GM23248 (cell line): ENCODE measurements around the gene KLHL34. TPM values are rescaled to one million over a fixed set of nuclear protein-coding genes. Genes with fewer than 3 reads are reported as not detected.

Experiments used
- DNase-seq: peaks from one replicate; pipeline ENCODE4 v3.0.0-alpha.2; 2015
- H2AFZ ChIP-seq: fragments of 200-600 bp; sonication (generic); 2 replicates; pipeline ENCODE4 v1.6.1; 2016; ENCODE audit warnings: antibody characterized with exemption
- H3F3A ChIP-seq: fragments of 200-600 bp; sonication (generic); 2 replicates; pipeline ENCODE4 v1.6.1; 2016; ENCODE audit warnings: mild to moderate bottlenecking, antibody characterized with exemption, mixed run types; ENCODE audit not compliant: insufficient read depth
- H3K27ac ChIP-seq: fragments of 200-600 bp; sonication (generic); 2 replicates; pipeline ENCODE4 v1.5.1; 2016; ENCODE audit warnings: mild to moderate bottlenecking
- H3K27me3 ChIP-seq: fragments of 200-600 bp; sonication (generic); replicated peaks from 2 replicates; pipeline ENCODE4 v1.6.1; 2016; ENCODE audit warnings: mild to moderate bottlenecking; ENCODE audit not compliant: insufficient read depth
- H3K36me3 ChIP-seq: fragments of 200-600 bp; sonication (generic); 2 replicates; pipeline ENCODE4 v1.6.1; 2016; ENCODE audit warnings: low read depth, mild to moderate bottlenecking
- H3K4me1 ChIP-seq: fragments of 200-600 bp; sonication (generic); 2 replicates; pipeline ENCODE4 v1.6.1; 2016; ENCODE audit warnings: mild to moderate bottlenecking; ENCODE audit not compliant: insufficient read depth
- H3K4me2 ChIP-seq: fragments of 200-600 bp; sonication (generic); one replicate; pipeline ENCODE4 v1.6.1; 2016; ENCODE audit warnings: mild to moderate bottlenecking; ENCODE audit not compliant: unreplicated experiment
- H3K4me3 ChIP-seq: fragments of 200-600 bp; sonication (generic); 2 replicates; pipeline ENCODE4 v1.5.1; 2016; ENCODE audit warnings: mild to moderate bottlenecking
- H3K79me2 ChIP-seq: fragments of 200-600 bp; sonication (generic); 2 replicates; pipeline ENCODE4 v1.6.1; 2016; ENCODE audit warnings: mild to moderate bottlenecking; ENCODE audit not compliant: insufficient read depth
- H3K9ac ChIP-seq: fragments of 200-600 bp; sonication (generic); 2 replicates; pipeline ENCODE4 v1.6.1; 2016; ENCODE audit warnings: mild to moderate bottlenecking
- H3K9me2 ChIP-seq: fragments of 200-600 bp; sonication (generic); 2 replicates; pipeline ENCODE4 v1.6.1; 2016; ENCODE audit warnings: mixed run types, mild to moderate bottlenecking, moderate library complexity; ENCODE audit not compliant: insufficient read depth
- H3K9me3 ChIP-seq: fragments of 200-600 bp; sonication (generic); one replicate; pipeline ENCODE4 v1.6.1; 2017; ENCODE audit warnings: low read depth
- H4K20me1 ChIP-seq: fragments of 200-600 bp; sonication (generic); 2 replicates; pipeline ENCODE4 v1.6.0; 2016; ENCODE audit not compliant: insufficient read depth
- EZH2 ChIP-seq: fragments of 200-600 bp; sonication (generic); IDR thresholded peaks from 2 replicates; pipeline ENCODE4 v1.6.1; 2018; ENCODE audit warnings: antibody characterized with exemption, mild to moderate bottlenecking; ENCODE audit not compliant: insufficient read depth, poor library complexity, severe bottlenecking
- EZH2phosphoT487 ChIP-seq: fragments of 200-600 bp; sonication (generic); IDR thresholded peaks from 2 replicates; pipeline ENCODE4 v1.6.1; 2018; ENCODE audit warnings: antibody characterized with exemption, moderate library complexity, mild to moderate bottlenecking, low read depth; ENCODE audit not compliant: insufficient read depth
- WGBS, 2 experiments: methylation state at CpG; one replicate each; pipeline ENCODE4 v1.1.6; 2015 to 2017; ENCODE audit warnings: low lambda C conversion rate in 2 of 2, low coverage in 1 of 2; ENCODE audit errors: missing lambda C conversion rate in 2 of 2; 5-methylcytosine and 5-hydroxymethylcytosine counted together
- in situ Hi-C: fragments of 300-500 bp; cut with MboI; formaldehyde crosslinking; loops from 2 replicates; pipeline ENCODE4 v1.15.0; 2020
- polyA plus RNA-seq: library from polyadenylated mRNA; unstranded; fragments of >200 nt; fragmentation: Nextera tagmentation; extraction: Ambion mirVana; gene quantifications from 2 replicates; pipeline ENCODE4 v1.2.1, GENCODE V29; 2016
- total RNA-seq: library from RNA; depleted of rRNA; stranded (reverse); fragments of >200 nt; shearing (Covaris generic); gene quantifications from 2 replicates; pipeline ENCODE4 v1.2.3, GENCODE V29; 2014

KLHL34 gene
- total and polyA plus RNA-seq, 2 experiments from 2014 or later, result not detected

DNA sequence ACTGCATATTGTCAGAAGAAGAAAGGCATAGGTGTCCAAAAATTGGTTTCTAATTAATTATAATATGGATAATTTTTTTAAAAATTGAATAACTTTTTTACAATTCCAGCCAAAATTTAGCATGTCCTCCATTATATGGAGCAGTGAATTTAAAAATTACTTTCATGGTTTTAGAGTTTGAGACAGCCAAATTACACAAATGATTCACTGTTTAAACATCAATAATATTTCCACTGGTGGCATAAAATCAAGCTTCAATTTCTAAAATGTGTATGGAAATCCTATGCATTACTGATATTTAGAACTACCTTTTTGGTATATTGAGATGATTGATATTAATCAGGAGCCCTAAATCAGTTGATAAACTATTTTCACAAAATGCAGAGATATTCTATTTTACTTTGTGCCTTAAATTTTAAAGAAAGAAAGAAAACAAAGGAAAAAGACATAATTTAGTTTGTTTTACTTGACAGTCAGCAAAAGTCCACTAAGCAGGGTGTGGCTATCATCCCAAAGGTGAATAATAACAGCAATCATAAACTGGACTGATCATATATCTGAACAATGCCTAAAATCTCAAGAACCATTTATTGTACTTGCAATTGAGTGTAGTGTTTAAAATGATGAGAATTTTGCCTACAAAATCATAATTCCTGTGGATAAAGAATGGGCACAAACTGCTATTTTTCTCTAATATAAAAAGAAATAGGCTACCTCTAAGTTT lies 34.2 kb downstream of the KLHL34 start:
- Histone ChIP-seq H3K9me3 (no peaks in the 10 kb centered on the region), H3K4me2 (no peak overlapping the region), H3K27ac (no peak overlapping the region), H3F3A (no peaks in the 10 kb centered on the region), H3K36me3 (no peaks in the 10 kb centered on the region), H3K79me2 (no peaks in the 10 kb centered on the region), H3K27me3 (no peaks in the 10 kb centered on the region), H3K9me2 (no peaks in the 10 kb centered on the region), H2AFZ (no peak overlapping the region), H3K9ac (no peak overlapping the region), H3K4me3 (no peak overlapping the region), H4K20me1 (no peaks in the 10 kb centered on the region), H3K4me1 (no peaks in the 10 kb centered on the region)
- DNase-seq, result no peak
- in situ Hi-C loops, result no loop called here
- TF ChIP-seq EZH2, result no peak
- TF ChIP-seq EZH2phosphoT487, result no peak

DNA sequence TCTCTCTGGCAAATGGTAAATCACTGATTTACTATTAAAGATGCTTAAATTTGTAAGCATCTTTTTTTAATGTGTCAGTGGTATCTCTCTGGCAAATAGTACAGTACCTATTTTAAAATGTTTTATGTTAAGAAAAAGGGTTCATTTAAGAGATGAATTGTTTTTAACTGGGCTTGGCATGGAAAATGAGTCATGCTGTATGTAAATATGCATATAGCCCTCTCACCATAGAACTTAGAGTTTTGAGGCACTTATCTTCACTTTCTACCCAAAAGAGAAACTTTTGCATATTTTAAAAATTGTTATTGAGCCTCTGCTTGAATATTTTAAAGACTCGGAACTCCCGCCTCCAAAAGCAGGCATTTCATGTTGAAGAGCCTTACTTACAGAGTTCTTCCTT lies 37.9 kb downstream of the KLHL34 start:
- Histone ChIP-seq H3K27me3 (no peaks in the 10 kb centered on the region), H3K79me2 (no peaks in the 10 kb centered on the region), H3K9me3 (no peaks in the 10 kb centered on the region), H3K4me2 (no peak overlapping the region), H3K4me1 (no peaks in the 10 kb centered on the region), H3K9me2 (no peaks in the 10 kb centered on the region), H3K4me3 (no peak overlapping the region), H4K20me1 (no peaks in the 10 kb centered on the region), H3K36me3 (no peaks in the 10 kb centered on the region), H3F3A (no peaks in the 10 kb centered on the region), H3K9ac (no peak overlapping the region), H3K27ac (no peak overlapping the region), H2AFZ (no peak overlapping the region)
- WGBS, 2 experiments, result 100% methylated on average over 2 of the region's 2 CpGs
- DNase-seq, result no peak
- in situ Hi-C loops, result no loop called here
- TF ChIP-seq EZH2 (no peak), EZH2phosphoT487 (no peak)

DNA sequence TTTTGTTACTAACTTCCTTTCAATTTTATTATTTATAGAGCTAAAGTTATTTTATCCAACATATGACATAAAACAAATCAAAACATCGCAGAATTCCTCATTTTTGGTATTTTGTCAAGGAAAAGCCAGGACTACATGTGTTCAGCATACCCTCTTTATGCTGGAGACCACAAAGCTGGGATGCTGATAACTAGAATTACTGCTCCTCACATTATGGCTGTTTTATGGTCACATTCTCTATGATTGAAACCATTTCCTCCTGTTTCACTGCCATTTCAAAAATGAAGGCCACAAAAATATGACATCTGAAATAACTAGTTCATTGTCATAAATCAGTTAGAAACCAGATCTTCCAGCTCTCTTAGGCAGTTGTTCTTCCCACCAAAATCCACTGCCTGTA lies 41.7 kb downstream of the KLHL34 start:
- Histone ChIP-seq H3K9me3 (no peaks in the 10 kb centered on the region), H3K79me2 (no peaks in the 10 kb centered on the region), H2AFZ (no peak overlapping the region), H3K9ac (no peak overlapping the region), H3K27me3 (no peaks in the 10 kb centered on the region), H3K9me2 (no peaks in the 10 kb centered on the region), H3K4me2 (no peak overlapping the region), H3K27ac (no peak overlapping the region), H3K4me3 (no peak overlapping the region), H4K20me1 (no peaks in the 10 kb centered on the region), H3F3A (no peaks in the 10 kb centered on the region), H3K36me3 (no peaks in the 10 kb centered on the region), H3K4me1 (no peaks in the 10 kb centered on the region)
- WGBS, 2 experiments, result 6 to 9% methylated on average over 1 of the region's 1 CpG
- in situ Hi-C loops, result no loop called here
- TF ChIP-seq EZH2 (no peak), EZH2phosphoT487 (no peak)
- no peak for DNase-seq

DNA sequence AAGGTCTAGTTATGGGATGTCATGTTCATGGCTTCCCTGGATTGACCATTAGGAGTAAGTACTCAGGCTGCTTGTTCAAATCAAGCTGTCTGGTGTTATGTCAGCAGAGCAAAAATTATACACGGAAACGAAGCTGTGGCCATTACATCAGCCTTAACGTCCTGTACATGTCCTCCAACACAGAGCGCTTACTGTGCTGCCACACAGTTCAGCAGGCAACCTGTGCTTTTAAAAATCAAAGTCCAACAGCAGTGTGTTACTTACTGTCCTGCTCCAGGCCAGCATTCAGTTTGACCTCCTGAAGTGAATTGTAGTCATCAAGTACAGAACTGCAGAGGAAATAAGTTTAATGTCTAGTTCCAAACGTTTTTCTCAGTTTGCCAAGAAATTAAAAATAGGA lies 46.0 kb downstream of the KLHL34 start:
- in situ Hi-C loops, result no loop called here

DNA sequence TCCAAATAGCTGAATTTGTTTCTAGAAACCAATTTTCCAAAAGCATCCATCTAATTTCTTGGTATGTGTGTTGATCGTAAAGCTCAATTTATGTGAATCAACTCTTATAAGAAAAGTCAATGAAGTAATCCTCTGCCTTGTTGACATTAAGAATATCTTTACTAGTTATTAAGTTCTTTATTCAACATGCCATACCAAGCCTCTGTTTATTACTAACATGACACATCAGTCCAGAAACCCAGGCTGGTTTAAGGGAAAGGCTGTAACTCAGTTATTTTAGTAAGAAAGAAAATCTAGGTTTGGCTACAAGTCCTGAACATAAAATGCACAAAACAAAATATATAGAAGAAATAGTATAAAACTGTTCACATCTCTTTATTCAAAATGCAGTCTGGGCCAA lies 48.0 kb downstream of the KLHL34 start:
- H3K9ac ChIP-seq, result no peak overlapping the region
- WGBS, 2 experiments, result 100% methylated on average over 1 of the region's 1 CpG
- no peaks in the 10 kb centered on the region for H3K9me3 ChIP-seq
- no peak for DNase-seq
- H3K4me1 ChIP-seq, result no peaks in the 10 kb centered on the region
- no peaks in the 10 kb centered on the region for H4K20me1 ChIP-seq
- H3K27me3 ChIP-seq, result no peaks in the 10 kb centered on the region
- in situ Hi-C loops, result no loop called here
- H3K9me2 ChIP-seq, result no peaks in the 10 kb centered on the region
- no peak overlapping the region for H2AFZ ChIP-seq
- H3K79me2 ChIP-seq, result no peaks in the 10 kb centered on the region
- no peak overlapping the region for H3K4me3 ChIP-seq
- H3K27ac ChIP-seq, result no peak overlapping the region
- H3K4me2 ChIP-seq, result no peak overlapping the region
- H3F3A ChIP-seq, result no peaks in the 10 kb centered on the region
- H3K36me3 ChIP-seq, result no peaks in the 10 kb centered on the region
- TF ChIP-seq EZH2phosphoT487 (no peak), EZH2 (no peak)

More for the DNA sequence above, 46.0 kb downstream of the KLHL34 start:
- H3K4me2 ChIP-seq, result no peak overlapping the region
- no peak overlapping the region for H2AFZ ChIP-seq
- no peaks in the 10 kb centered on the region for H3K9me3 ChIP-seq
- TF ChIP-seq EZH2phosphoT487 (no peak), EZH2 (no peak)
- H3K9ac ChIP-seq, result no peak overlapping the region
- no peaks in the 10 kb centered on the region for H3K36me3 ChIP-seq
- WGBS, 2 experiments, result 76% methylated on average over 5 of the region's 5 CpGs
- no peaks in the 10 kb centered on the region for H3K27me3 ChIP-seq
- H3K9me2 ChIP-seq, result no peaks in the 10 kb centered on the region
- no peaks in the 10 kb centered on the region for H3K79me2 ChIP-seq
- H3F3A ChIP-seq, result no peaks in the 10 kb centered on the region
- no peak overlapping the region for H3K4me3 ChIP-seq
- no peak for DNase-seq
- no peak overlapping the region for H3K27ac ChIP-seq
- no peaks in the 10 kb centered on the region for H4K20me1 ChIP-seq
- H3K4me1 ChIP-seq, result no peaks in the 10 kb centered on the region
